Muscle layer of duodenum (tissue), 2 donors: ENCODE results near the gene RPS14.

Source experiments
- H3K27ac ChIP-seq: one replicate; pipeline ENCODE4 v1.7.0; 2013; ENCODE audit warnings: mild to moderate bottlenecking, low read length
- H3K27me3 ChIP-seq: one replicate; pipeline ENCODE4 v1.7.0; 2013; ENCODE audit warnings: low read depth, mild to moderate bottlenecking, control low read depth, low read length
- H3K36me3 ChIP-seq, 2 donors: one replicate each; pipeline ENCODE4 v1.7.0; 2013; ENCODE audit warnings: low read length in 2 of 2, control low read depth in 1 of 2, mild to moderate bottlenecking in 1 of 2; ENCODE audit not compliant: insufficient read depth in 2 of 2, control insufficient read depth in 1 of 2
- H3K4me1 ChIP-seq, 2 donors: one replicate each; pipeline ENCODE4 v1.7.0; 2013; ENCODE audit warnings: low read length in 2 of 2, mild to moderate bottlenecking in 2 of 2, control low read depth in 1 of 2, moderate library complexity in 1 of 2; ENCODE audit not compliant: insufficient read depth in 2 of 2, control insufficient read depth in 1 of 2
- H3K4me3 ChIP-seq, 2 donors: one replicate each; pipeline ENCODE4 v1.7.0; 2013; ENCODE audit warnings: low read length in 2 of 2, low read depth in 1 of 2, mild to moderate bottlenecking in 1 of 2
- H3K9me3 ChIP-seq, 2 donors: one replicate each; pipeline ENCODE4 v1.7.0; 2013; ENCODE audit warnings: low read length in 2 of 2, control low read depth in 1 of 2, mild to moderate bottlenecking in 1 of 2; ENCODE audit not compliant: control insufficient read depth in 1 of 2
- donor health status: healthy.

RPS14 gene

DNA sequence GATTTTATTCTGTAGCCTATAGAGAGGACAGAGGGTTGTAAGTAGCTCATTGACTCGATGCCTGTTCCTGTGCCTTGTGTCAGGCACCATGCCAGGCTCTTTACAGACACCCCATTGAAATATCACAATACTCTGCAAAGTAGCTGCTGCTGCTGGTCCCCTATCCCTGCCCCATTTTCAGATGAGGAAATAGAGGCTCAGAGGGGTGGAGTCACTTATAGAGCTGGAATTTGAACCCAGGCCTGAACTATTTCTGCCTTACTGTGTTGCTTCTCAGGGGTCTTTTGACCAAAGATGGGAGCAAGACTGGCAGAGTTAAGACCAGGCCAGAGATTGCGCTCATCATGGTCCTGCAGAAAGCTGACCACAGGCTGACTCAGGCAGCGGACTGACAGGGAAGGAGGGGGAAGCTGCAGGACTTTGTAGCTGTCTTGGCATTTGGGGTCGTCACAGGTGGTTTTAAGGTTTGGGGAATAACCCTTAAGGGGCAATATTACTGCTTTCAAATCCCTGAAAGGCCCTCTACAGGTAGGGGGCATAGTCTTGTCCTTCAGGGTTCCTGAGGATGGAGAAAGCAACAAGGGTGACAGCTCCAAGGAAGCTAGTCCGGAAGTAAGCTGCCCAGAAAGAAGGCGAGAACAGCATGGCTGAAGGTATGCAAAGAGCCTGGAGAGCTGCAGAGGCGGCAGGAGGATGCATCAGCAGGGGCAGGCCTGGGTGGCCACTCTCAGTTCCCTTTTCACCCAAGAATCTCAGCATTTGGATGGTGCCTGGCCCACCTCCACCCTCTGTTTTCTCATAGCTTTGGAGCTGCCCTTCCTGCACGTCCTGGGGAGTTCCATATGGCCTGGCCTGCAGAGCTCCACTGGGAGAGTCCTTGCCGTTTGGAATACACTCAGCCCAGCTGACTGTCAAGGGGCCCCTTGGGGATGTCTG lies 40.1 kb upstream of the RPS14 start:
- peak overlapping the region; percentile 22 to 26 for H3K4me3 ChIP-seq
- peak overlapping the region; percentile 76 for H3K27ac ChIP-seq
- peaks cover 0 to 8% of the 10 kb centered on the region in 2 donors for H3K36me3 ChIP-seq

DNA sequence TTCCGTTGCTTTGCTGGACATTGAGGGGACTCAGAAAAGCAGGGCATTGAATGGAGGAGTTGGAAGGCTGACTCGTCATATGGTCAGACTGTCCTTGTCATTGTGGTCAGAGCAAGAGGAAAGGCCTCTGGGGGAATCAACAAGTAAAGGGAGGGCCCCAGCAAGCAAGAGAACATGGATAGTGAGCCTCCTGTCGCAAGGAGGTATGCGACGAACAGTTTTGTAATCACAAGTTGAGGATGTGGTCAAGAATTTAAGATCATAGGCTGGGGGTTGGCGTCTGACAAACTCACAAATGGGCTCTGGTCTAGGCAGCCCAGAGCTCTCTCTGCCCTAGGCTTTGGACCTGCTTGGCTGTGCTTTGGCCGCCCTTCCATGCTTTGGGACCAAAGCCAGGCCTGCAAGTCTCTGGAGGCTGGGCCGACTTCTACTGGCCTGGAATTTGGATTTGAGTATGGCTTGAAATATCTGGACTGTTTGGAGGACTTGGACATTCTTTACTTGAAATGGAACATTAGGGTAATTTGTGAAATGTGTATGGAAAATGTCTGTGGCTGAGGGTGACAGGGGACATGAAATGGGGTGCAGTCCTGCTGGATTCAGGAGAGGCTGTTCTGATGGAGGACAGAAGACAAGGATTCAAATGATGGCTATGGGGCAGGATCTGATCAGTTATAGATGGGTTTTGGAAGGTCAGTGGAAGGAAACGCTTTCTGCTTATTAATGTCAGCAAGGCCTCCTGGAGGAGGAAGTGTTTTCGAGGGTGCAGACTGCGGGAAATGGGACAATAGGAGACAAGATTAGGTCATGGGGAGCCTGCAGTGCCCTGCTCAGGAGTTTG lies 39.2 kb upstream of the RPS14 start:
- Histone ChIP-seq H3K4me1 (peaks cover 55 to 67% of the 10 kb centered on the region in 2 donors), H3K27me3 (no peaks in the 10 kb centered on the region), H3K36me3 (peaks cover 0 to 8% of the 10 kb centered on the region in 2 donors), H3K27ac (peak overlapping the region; percentile 76), H3K4me3 (peak overlapping the region; percentile 51 to 78), H3K9me3 (no peaks in the 10 kb centered on the region)

More for the DNA sequence above, 40.1 kb upstream of the RPS14 start:
- Histone ChIP-seq H3K4me1 (peaks cover 55 to 70% of the 10 kb centered on the region in 2 donors), H3K27me3 (no peaks in the 10 kb centered on the region), H3K9me3 (no peaks in the 10 kb centered on the region)

DNA sequence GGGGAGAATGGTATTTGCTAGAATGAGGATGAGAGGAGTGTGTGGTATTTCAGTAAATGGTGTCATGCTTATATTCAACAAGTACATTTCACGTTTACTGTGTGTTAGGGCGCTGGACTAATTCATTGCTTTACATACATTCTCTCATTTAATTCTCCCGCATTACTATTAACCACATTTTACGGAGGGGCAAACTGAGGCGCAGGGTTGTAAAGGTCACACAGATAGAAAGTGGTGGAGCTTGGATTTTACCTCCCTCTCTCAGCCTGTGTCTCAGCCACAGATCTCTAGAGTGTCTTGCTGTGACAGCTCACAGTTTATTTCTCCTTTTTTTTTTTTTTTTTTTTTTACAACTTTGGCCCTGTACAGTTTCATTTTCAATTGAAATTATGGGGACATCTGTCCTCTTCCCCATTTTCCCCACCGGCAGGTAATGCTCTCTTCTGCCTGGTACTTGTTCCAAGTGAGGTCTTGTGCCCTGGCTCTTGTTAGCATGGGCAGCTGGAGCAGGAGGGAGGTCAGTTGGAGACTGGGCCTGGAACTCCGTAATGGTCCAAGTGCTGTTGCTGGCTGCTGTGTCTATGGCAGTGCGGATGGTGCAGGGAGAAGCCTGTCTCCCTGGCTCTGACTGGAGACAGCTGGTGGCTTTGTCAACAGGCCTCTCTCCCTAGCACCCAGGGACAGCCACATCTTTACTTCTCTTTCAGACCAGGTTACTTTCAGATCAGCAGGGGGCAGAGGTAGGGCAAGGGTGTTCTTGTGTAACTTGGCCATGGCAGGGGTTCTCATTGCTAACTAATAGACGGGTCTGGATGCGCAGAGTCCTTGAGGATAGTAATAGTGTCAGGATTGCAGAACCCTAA lies 37.9 kb upstream of the RPS14 start:
- Histone ChIP-seq H3K9me3 (no peaks in the 10 kb centered on the region), H3K4me1 (peaks cover 50 to 62% of the 10 kb centered on the region in 2 donors), H3K4me3 (peak overlapping the region; percentile 51 to 78), H3K27ac (peak overlapping the region; percentile 76), H3K27me3 (no peaks in the 10 kb centered on the region), H3K36me3 (peaks cover 0 to 8% of the 10 kb centered on the region in 2 donors)

- H3K4me1 ChIP-seq: peaks cover 44 to 53% of the 10 kb centered on the region in 2 donors
- H3K9me3 ChIP-seq: no peaks in the 10 kb centered on the region
- H3K4me3 ChIP-seq: peak overlapping the region; percentile 51 to 78
- H3K27me3 ChIP-seq: no peaks in the 10 kb centered on the region
- peak overlapping the region; percentile 76 for H3K27ac ChIP-seq
- peaks cover 0 to 8% of the 10 kb centered on the region in 2 donors for H3K36me3 ChIP-seq
Measured at GRCh38 chr5:150486402-150487198, 37.1 kb upstream of the RPS14 start.

DNA sequence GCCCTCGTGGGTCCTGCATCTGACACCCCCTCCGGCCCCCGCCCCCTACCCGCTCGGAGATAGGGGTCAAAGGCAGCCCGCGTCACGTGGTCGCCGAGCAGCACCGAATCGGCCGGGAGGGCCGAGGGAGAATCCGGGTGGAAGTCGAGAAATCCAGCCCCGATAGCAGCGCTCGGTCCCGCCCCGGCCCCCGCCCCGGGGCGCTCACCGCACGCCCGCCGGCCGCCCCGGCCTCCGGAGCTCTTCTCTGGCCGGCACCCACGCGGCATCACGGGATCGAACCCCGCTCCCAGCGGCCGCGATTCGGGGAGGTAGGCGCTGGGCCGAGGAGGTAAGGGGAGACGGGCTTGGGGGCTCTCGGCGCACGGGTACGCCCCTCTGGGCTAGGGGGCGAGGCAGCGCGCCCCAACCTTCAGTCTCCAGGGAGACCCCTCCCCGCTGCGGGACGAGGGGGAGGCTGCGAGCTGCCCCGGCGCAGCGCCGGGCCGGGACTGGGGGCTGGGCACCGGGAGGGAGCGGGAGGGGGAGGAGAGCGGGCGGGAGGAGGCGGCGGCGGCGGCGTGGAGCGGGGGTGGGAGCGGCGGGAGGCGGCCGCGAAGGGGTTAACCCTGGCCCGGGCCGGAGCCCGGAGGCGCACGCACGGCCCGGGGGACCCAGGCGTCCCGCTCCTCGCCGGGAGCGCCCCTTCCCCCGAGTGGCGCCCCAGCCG lies 36.3 kb upstream of the RPS14 start:
- Histone ChIP-seq H3K4me1 (peaks cover 37 to 46% of the 10 kb centered on the region in 2 donors), H3K27me3 (no peaks in the 10 kb centered on the region), H3K4me3 (peak overlapping the region; percentile 50 to 78), H3K36me3 (peaks cover 0 to 8% of the 10 kb centered on the region in 2 donors), H3K27ac (peak overlapping the region; percentile 56), H3K9me3 (no peaks in the 10 kb centered on the region)

- H3K36me3 ChIP-seq: peaks cover 0 to 8% of the 10 kb centered on the region in 2 donors
- H3K27me3 ChIP-seq: no peaks in the 10 kb centered on the region
- no peaks in the 10 kb centered on the region for H3K9me3 ChIP-seq
- H3K27ac ChIP-seq: peak overlapping the region; percentile 21
- H3K4me1 ChIP-seq: peaks cover 29 to 39% of the 10 kb centered on the region in 2 donors
- H3K4me3 ChIP-seq: peak overlapping the region; percentile 50 to 78
Measured at GRCh38 chr5:150484964-150485692, 35.6 kb upstream of the RPS14 start.

DNA sequence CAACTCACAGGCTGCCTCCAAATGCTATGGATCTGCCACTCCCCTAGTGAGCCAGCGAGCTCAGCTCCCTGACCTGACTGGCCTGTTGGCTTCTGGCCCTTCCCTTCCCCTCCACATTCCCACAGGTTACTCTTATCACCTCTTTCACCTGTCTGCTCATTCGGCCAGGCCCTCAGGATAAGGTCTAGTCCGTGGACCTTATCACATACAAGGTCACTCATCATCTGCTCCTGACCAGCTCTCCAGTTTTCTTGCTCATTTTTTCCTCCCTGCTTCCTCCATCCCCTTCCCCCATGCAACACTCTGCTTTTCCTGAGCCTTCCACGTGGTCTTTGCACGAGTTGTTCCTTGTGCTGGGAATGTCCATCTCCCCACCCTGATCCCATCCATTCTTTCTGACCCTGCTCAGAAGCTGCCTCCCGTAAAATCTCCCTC lies 32.5 kb upstream of the RPS14 start:
- H3K36me3 ChIP-seq: peaks cover 0 to 7% of the 10 kb centered on the region in 2 donors
- H3K27me3 ChIP-seq: no peaks in the 10 kb centered on the region
- no peaks in the 10 kb centered on the region for H3K9me3 ChIP-seq
- H3K27ac ChIP-seq: no peak overlapping the region
- H3K4me1 ChIP-seq: peaks cover 0 to 7% of the 10 kb centered on the region in 2 donors
- H3K4me3 ChIP-seq: no peak overlapping the region

GRCh38 chr5:150481708-150481965 lies 32.1 kb upstream of the RPS14 start:
- Histone ChIP-seq H3K4me1 (peaks cover 0 to 5% of the 10 kb centered on the region in 2 donors), H3K27me3 (no peaks in the 10 kb centered on the region), H3K9me3 (no peaks in the 10 kb centered on the region), H3K27ac (no peak overlapping the region), H3K36me3 (peaks cover 0 to 4% of the 10 kb centered on the region in 2 donors), H3K4me3 (no peak overlapping the region)

DNA sequence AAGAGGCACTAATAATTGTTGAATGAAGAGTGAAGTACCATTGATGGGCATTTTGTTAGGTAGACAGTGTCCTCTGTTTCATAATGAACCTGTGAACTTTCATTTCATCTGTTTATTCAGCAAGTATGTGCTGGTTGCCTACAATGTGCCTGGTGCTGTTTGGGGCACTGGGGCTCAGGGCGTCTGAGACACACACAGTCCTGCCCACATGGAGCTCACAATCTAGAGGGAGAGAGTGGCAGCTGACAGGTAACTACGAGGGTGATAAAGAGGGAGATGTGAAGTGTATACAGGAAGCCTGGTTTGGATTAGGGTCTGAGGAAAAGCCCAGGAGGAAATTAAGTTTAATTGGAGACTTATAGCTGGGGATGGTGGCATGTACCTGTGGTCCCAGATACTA lies 29.9 kb upstream of the RPS14 start:
- no peak overlapping the region for H3K4me3 ChIP-seq
- no peaks in the 10 kb centered on the region for H3K9me3 ChIP-seq
- no peaks in the 10 kb centered on the region for H3K4me1 ChIP-seq
- H3K36me3 ChIP-seq: no peaks in the 10 kb centered on the region
- no peaks in the 10 kb centered on the region for H3K27me3 ChIP-seq
- no peak overlapping the region for H3K27ac ChIP-seq
